GM12891 (cell line): ENCODE data around the gene TSC22D1.

Experiments
- DNase-seq: peaks from one replicate; pipeline ENCODE4 v3.0.0; 2011; ENCODE audit warnings: low spot score; ENCODE audit not compliant: insufficient read length
- FAIRE-seq: peaks from 2 replicates; lab custom pipeline; 2011; peaks lifted over from hg19 to GRCh38; lab: Jason Lieb, UNC
- PAX5 ChIP-seq: IDR thresholded peaks from 2 replicates; pipeline ENCODE4 v1.6.1; 2011; ENCODE audit warnings: low read length, moderate library complexity, mild to moderate bottlenecking; ENCODE audit not compliant: insufficient read depth, severe bottlenecking
- POLR2A ChIP-seq: IDR thresholded peaks from 2 replicates; pipeline ENCODE4 v1.6.1; 2011; ENCODE audit warnings: low read depth, low read length, control low read depth
- POLR2AphosphoS5 ChIP-seq: IDR thresholded peaks from 2 replicates; pipeline ENCODE4 v1.6.1; 2011; ENCODE audit warnings: low read depth, low read length, control low read depth
- POU2F2 ChIP-seq: IDR thresholded peaks from 2 replicates; pipeline ENCODE4 v1.6.1; 2011; ENCODE audit warnings: low read depth, mild to moderate bottlenecking, control low read depth, low read length, moderate library complexity
- SPI1 ChIP-seq: IDR thresholded peaks from 2 replicates; pipeline ENCODE4 v1.6.1; 2011; ENCODE audit warnings: low read depth, low read length, control low read depth
- TAF1 ChIP-seq: IDR thresholded peaks from 2 replicates; pipeline ENCODE4 v1.6.1; 2011; ENCODE audit warnings: low read depth, low read length, control low read depth

The TSC22D1 gene

GRCh38 chr13:44393391-44393790, 182.7 kb downstream of the TSC22D1 start:
- FAIRE-seq (no peak), DNase-seq (no peak)
- no peak for TF ChIP-seq POLR2AphosphoS5
- TF ChIP-seq SPI1 = no peak
- TF ChIP-seq PAX5 = no peak
- no peak for TF ChIP-seq POU2F2

DNA sequence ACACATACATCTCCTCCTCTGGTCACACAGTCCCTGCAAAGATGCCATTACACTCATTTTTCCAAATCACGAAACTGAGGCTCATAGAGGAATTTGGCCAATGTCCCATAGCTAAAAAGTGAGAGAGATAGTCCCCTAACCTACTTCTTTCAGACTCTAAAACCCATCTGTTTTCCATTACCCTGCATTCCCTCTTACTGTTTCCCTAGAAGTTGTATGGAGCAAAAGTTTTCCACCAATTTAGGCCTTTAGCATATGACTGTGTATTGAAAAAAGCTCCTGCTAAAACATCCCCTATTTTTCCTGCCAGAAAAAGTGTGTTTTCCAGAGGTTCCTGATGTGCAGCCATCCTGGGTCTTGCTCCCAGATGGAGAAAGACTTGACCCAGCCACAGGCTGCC, 186.3 kb downstream of the TSC22D1 start:
- FAIRE-seq (no peak), DNase-seq (no peak)
- TF ChIP-seq SPI1 (no peak), POU2F2 (no peak), PAX5 (no peak), POLR2AphosphoS5 (no peak), TAF1 (no peak), POLR2A (no peak)

DNA sequence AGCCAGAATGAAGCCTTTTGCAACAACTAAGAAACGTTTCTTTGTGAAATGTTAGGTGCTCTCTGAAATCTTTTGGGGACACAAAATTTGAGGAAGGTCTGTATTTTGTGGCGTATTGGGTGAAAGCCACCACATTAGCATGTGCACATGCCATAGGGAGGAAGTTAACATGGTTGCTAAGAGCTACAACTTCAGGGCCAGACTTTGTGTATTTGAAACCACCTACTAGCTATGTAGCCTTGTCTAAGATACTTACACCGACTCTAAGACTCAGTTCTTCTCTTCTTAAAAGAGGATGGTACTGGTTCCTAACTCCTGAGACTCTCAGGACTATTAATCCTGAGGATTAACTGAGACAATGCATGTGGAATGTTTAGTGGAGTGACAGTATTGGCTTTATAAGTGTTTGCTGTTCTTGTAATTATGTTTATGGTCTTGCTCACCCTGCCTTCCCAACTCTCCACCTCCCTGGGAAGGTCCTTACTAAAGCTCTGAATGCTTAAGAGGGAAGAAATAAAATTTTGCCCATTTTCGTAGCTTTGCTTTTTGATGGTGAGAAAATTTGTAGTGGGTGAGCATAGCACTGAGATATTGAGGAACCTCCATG, 187.0 kb downstream of the TSC22D1 start:
- TF ChIP-seq POLR2A (no peak), POU2F2 (no peak), PAX5 (no peak), POLR2AphosphoS5 (no peak), SPI1 (no peak), TAF1 (no peak)
- FAIRE-seq = no peak
- DNase-seq = no peak

GRCh38 chr13:44388427-44389059, 187.6 kb downstream of the TSC22D1 start:
- DNase-seq (no peak), FAIRE-seq (no peak)
- TF ChIP-seq TAF1 = no peak

DNA sequence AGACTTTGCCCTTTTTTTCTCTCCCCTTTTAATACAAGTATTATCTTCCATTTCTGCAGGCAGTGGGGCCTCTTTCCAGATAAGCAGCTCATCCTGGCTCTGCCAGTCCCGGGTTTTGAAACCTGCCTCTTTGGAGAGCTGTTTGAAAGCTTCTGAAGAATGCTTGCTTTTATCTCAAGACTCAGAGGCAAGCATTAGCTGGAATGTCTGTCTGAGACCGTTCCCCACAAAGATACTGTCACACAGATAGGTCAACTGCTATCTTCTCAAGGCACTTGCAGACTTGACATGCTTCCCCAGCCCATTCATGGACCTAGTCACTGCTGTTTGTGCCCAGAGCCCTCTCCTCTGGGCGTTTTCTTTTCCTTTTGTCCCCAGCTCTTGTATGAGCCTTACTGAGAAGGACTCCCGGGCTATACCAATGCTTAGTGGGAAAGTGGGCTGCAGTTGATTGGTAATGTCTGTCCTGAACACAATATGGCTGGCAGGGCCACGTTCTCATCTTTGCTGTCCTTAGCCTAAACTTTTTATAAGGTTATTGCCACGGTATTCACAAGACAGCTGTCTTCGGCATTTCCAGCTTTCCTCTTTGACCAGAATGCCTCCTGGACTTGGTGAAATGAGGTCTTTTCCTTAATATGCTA, 189.1 kb downstream of the TSC22D1 start:
- TF ChIP-seq POLR2A (no peak), POU2F2 (no peak), POLR2AphosphoS5 (no peak), TAF1 (no peak)
- DNase-seq (no peak), FAIRE-seq (no peak)

DNA sequence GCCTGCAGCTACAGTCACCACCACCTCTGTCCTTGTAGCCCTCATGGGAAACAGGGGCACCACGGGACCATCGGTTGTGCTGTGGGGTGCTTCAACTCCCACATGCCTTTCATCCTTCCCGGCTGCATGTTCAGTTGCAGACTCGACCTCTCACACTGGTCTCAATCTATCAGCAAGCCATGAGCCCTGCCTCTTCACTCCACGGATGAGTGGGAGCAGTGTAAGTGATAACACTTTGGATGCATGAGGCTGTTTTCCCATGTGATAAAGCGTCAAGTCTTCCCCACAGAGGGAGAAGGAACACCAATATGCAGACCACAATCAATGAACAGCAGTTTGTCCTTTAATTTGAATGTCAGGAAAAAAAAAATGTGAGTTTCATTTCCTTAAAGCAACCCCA, 190.3 kb downstream of the TSC22D1 start:
- no peak for FAIRE-seq
- DNase-seq = no peak

GRCh38 chr13:44385401-44385800, 190.7 kb downstream of the TSC22D1 start:
- FAIRE-seq = no peak
- DNase-seq = no peak
- no peak for TF ChIP-seq TAF1
- TF ChIP-seq POU2F2 = no peak
- TF ChIP-seq POLR2A = no peak
- no peak for TF ChIP-seq SPI1
- no peak for TF ChIP-seq PAX5
- TF ChIP-seq POLR2AphosphoS5 = no peak

More for the DNA sequence above, 190.3 kb downstream of the TSC22D1 start:
- TF ChIP-seq SPI1 (no peak), TAF1 (no peak), POLR2AphosphoS5 (no peak), POLR2A (no peak), PAX5 (no peak), POU2F2 (no peak)

DNA sequence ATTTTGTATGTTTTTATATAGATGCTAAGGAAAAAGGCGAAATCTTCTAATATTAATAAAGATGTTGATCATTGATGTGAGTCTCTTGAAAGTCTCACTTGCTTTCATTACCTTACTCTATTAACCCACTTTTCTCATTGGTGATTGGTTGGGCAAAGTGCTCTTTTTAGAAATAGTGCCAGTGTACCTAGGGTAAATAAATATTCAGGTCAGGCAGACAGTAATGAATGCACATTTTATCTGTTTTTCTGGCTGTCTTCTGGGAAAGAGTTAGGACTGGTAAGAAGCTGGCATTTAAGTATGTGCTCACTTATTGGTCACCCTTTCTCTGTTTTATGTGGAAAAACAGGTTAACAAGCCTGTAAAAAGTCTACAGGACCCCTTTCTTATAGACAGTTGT, 191.4 kb downstream of the TSC22D1 start:
- no peak for DNase-seq
- no peak for FAIRE-seq
- TF ChIP-seq POU2F2 = no peak
- TF ChIP-seq POLR2AphosphoS5 = no peak

GRCh38 chr13:44383945-44384344, 192.2 kb downstream of the TSC22D1 start:
- TF ChIP-seq POLR2A (no peak), SPI1 (no peak), TAF1 (no peak), PAX5 (no peak), POU2F2 (no peak), POLR2AphosphoS5 (no peak)
- DNase-seq (no peak), FAIRE-seq (no peak)

GRCh38 chr13:44382635-44383145, 193.4 kb downstream of the TSC22D1 start:
- FAIRE-seq (no peak), DNase-seq (no peak)
- TF ChIP-seq TAF1 (no peak), SPI1 (no peak), PAX5 (no peak), POLR2A (no peak), POLR2AphosphoS5 (no peak), POU2F2 (no peak)
